GM19395 (cell line): ENCODE data around the gene PIEZO2.
"Not testable (repeated sequence)": the region's sequence is repeated elsewhere in the genome, so short reads cannot be mapped to it uniquely, and the experiment has no call there.

Experiments
- ATAC-seq: cut with Tn5 transposase; IDR thresholded peaks from one replicate; pipeline ENCODE4 v1.9.1; 2021; ENCODE audit warnings: mild to moderate bottlenecking, moderate library complexity; ENCODE audit not compliant: unreplicated experiment

The PIEZO2 gene

DNA sequence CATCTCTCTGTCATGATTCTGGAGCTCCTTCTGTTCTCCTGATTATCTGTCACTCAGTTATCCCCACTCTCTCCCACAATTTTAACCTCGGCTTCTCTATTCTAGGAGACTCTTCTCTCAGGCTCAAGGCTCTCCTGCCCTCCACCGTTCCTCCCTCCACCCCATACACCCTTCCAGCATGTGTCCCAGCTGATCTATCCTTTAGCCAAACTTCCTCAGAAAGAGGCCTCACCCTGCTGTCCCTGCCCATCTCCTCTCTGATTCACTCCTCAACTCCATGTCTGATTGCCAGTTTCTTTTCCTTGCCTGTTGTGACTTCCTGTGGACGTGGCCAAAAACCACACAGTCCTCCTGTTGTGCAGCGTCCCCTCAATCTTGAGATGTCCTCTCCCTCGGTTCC lies 505.4 kb downstream of the PIEZO2 start:
- not testable (repeated sequence) for ATAC-seq

DNA sequence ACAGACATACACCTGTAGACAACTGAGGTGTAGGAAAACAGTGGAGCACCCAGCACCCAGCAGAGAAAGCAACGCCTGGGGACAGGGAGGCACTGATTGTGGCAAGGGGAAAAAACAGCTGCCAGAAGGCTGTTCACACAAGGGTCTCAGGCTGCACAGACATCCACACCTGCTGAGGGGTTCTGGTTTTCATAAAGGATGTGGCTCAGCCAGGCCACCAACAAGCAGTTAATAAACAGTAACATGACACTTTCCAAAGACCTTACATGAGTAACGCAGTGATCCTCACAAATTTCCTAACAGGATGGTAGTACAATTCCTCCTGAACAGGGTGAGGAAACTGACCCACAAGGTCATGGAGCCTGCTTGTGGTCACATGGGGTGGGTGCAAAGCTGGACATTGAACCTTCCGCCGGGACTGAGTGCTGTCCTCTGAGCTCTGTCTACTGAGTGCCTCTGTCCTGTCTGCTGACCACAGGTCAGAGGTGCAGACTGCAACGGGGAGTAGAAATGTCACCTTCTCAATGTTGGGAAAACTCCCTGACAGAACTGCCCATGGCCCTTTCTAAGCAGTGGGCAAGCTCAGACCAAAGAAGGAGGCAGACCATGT lies 506.3 kb downstream of the PIEZO2 start:
- ATAC-seq: peak; percentile 79

DNA sequence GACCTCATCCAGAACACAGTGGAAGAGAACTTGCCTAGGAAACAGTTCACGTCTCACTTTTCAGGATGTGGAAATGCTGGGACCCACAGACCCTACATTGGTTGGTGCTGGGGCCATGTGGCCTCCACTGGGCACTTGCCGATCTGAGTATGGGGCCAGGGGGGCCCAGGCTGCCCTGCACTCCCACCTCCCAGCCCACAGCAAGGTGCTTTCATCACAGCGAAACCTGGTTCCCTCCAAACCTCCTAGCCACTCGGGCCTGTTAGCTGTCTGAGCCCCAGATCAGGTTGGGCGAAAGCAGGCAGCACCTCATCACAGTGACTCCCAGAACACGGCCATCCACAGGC lies 510.9 kb downstream of the PIEZO2 start:
- ATAC-seq: not testable (repeated sequence)

DNA sequence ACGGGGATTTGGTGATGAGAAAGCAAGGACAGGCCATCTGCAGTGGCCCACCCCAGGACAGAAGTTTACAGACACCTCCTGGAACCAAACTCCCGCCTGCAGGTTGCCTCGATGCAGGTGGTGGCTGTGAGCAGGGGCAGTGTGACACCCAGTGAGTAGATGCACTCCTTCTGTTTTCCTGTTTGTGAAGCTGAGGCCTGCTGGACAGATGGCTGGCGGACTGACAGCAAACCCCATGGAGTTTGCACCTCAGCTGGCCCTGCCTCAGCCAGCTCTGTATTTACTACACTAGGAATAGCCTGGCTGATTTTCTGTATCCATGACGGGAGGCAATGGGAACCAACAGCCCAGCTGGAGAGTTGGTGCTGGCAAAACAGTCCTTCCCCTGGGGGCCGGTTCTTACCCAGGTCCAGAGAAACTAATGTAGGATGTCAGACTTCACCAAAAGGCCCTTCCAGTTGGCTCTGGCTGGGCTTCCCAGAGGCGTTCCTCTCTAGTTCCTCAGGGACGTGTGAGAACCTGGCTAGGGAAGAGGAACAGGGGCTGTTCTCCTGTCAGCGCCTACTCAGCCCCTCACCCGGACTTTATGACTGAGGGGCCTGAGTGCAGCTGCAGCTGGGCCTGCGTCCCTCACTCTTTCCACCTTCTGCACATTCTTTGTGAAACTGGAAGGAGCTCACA lies 511.4 kb downstream of the PIEZO2 start:
- ATAC-seq: not testable (repeated sequence)

DNA sequence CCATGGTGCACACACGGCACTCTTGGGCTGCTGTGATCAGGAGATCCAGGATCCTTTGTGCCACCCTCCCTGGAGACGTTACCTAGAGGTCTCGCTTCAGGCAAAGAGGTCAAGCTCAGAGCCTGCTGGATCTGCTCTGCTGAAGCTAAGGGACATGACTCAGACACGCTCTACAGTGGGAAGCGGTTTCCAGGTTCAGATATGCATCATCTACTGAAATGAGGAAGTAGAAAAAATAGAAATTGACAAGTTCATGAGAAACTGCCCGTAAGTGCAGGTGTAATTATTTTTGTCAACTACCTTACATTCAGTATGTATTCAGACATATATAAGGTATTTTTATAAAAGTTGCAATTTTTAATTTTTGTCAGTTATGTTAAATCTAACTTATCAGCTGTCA lies 520.3 kb downstream of the PIEZO2 start:
- ATAC-seq: peak; percentile 95

DNA sequence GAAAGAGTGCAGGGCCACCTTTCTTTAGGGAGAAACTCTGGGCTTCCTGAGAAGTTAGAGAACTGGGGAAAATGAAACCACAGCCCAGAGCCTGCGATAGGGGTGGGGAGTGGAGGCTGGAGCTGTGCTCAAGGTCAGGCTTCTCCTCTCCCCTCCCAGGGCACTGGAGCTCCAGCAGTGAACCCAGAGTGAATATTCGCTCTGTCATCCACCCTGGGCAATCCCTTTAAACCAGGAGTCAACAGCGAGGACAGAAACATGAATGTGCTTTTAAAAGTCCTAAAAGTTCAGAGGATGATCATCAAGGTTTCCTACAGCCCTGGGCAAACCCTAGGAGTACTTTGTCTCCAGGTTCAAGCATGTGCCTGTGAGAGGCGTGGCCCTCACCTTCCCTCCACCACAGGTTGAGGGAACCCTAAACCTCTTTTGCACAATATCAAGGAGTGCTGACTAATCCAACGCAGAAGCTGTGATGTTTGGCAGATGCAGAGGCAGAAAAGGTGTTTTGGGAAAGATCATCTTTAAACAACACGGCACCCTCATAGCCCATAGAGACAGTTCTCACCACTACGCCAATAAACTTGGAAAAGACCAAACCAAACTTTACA lies 522.7 kb downstream of the PIEZO2 start:
- not testable (repeated sequence) for ATAC-seq

DNA sequence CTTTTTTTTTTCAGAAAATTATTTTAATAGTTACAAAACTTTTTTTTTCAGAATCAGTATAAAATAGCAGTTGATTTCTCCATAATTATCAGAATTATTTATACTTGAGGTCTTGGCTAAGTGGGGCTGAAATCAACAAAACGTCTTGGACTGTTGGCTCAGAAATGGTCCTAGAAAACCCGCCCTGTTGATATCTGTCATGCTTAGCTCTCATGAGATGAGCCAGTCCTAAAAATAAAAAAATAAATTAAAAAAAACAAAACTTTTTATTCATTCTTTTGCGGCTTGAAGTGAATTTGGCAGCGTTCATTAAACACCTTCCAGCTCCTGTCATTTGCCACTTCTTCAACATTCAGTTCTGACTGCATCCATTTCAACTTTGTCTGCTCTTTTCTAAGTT lies 525.8 kb downstream of the PIEZO2 start:
- not testable (repeated sequence) for ATAC-seq

DNA sequence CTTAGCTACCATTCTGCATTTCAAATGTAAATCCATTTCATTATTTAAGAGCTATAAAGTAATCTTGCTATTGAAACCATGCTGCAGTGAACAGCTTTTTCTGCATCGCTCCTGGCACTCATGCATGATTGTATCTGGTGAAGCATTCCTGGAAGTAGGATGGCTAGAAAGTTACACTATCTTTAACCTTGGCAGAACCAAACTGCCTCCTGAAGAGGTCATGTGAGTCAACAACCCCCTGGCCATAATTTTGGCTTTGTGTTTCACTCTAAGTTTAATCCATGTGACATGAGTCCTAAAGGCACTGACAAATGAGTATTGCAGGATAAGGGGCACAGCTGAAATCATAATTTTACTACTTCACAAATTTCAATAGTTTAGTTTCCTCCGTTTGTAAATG lies 526.4 kb downstream of the PIEZO2 start:
- ATAC-seq: not testable (repeated sequence)

DNA sequence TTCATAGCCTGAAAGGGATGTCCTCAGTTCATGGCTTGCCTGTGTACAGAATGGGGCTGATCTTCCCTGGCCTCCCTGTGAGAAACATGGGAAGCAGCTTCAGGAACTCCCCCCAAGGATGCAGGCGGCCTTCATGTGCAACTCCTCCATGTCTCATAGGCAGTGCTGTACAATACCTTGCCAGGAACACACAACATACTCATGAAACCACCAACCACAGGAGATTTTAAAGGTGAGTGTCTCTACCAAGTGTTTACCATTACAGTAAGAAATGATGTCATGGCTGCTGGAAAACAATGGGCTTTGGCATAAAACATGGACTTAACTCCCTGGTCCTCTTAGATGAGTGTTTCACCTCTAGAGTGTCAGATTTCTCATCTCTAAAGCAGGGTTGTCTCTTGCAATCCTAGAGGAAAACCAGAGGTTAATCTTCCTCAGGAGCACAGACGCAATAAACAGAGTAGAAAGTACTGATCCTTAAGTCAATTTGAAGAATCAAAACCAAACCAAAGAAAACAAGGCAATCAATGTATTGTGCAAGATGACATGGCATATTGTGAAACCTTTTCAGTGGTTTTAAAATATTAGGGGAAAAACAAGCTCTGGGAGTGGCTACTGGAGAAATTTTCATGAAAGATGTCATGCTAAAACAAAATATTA lies 528.6 kb downstream of the PIEZO2 start:
- ATAC-seq: not testable (repeated sequence)
